ENCODE results near the gene KRT34.
"Not testable (repeated sequence)": the region's sequence is repeated elsewhere in the genome, so short reads cannot be mapped to it uniquely, and the experiment has no call there.

The KRT34 gene

GRCh38 chr17:41403404-41404023 lies 21.4 kb upstream of the KRT34 start:
- no peaks in the 10 kb centered on the region for H3K4me1 ChIP-seq (ENCODE audit: control insufficient read depth in 1 of 2, insufficient read depth in 2 of 2, low read length in 2 of 2)
- H3K9me3 ChIP-seq (ENCODE audit: control insufficient read depth in 1 of 2, low read length in 2 of 2): no peaks in the 10 kb centered on the region
- H3K36me3 ChIP-seq (ENCODE audit: control insufficient read depth in 1 of 2, insufficient read depth in 2 of 2, low read length in 2 of 2): no peaks in the 10 kb centered on the region
- no peaks in the 10 kb centered on the region for H3K27me3 ChIP-seq (ENCODE audit: low read depth, low read length)
- H3K27ac ChIP-seq (ENCODE audit: low read length): no peak overlapping the region
- H3K4me3 ChIP-seq (ENCODE audit: low read depth in 1 of 2, low read length in 2 of 2): no peak overlapping the region

DNA sequence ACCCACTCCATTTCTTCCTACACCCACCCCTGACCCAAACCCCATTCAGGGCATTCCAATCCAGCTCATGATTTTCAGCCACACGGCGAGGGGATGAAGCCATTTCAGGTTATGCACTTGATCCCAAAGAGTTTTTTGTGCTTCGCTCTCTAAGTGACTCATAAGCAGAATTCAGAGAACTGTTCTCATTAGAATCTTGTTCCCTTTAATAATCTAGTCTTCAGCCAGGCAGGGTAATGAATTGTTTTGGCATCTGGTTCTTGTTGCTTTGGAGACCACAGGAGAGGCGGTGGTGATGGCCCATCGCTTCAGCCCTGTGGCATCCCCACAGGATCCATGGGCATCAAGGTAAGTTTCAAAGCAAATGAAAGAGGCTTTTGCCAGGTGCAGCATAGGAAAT lies 20.1 kb upstream of the KRT34 start:
- H3K4me3 ChIP-seq (ENCODE audit: low read depth in 1 of 2, low read length in 2 of 2): no peak overlapping the region
- no peaks in the 10 kb centered on the region for H3K4me1 ChIP-seq (ENCODE audit: control insufficient read depth in 1 of 2, insufficient read depth in 2 of 2, low read length in 2 of 2)
- H3K27me3 ChIP-seq (ENCODE audit: low read depth, low read length): no peaks in the 10 kb centered on the region
- no peaks in the 10 kb centered on the region for H3K9me3 ChIP-seq (ENCODE audit: control insufficient read depth in 1 of 2, low read length in 2 of 2)
- no peaks in the 10 kb centered on the region for H3K36me3 ChIP-seq (ENCODE audit: control insufficient read depth in 1 of 2, insufficient read depth in 2 of 2, low read length in 2 of 2)
- H3K27ac ChIP-seq (ENCODE audit: low read length): no peak overlapping the region

- Histone ChIP-seq H3K9me3 (ENCODE audit: control insufficient read depth in 1 of 2, low read length in 2 of 2) (no peaks in the 10 kb centered on the region), H3K36me3 (ENCODE audit: control insufficient read depth in 1 of 2, insufficient read depth in 2 of 2, low read length in 2 of 2) (no peaks in the 10 kb centered on the region), H3K27ac (ENCODE audit: low read length) (no peak within 1 kb of the TSS), H3K4me3 (ENCODE audit: low read depth in 1 of 2, low read length in 2 of 2) (no peak within 1 kb of the TSS), H3K27me3 (ENCODE audit: low read depth, low read length) (no peaks in the 10 kb centered on the region), H3K4me1 (ENCODE audit: control insufficient read depth in 1 of 2, insufficient read depth in 2 of 2, low read length in 2 of 2) (no peaks in the 10 kb centered on the region)
Measured at GRCh38 chr17:41396996-41397660, 15.0 kb upstream of the KRT34 start, which contains the start of gene KRT31. KRT31 (minus strand) TSS chr17:41397608; CDS start chr17:41397539, 69 bp downstream.

GRCh38 chr17:41396340-41396739 lies 14.2 kb upstream of the KRT34 start:
- no peaks in the 10 kb centered on the region for H3K27me3 ChIP-seq (ENCODE audit: low read depth, low read length)
- H3K9me3 ChIP-seq (ENCODE audit: control insufficient read depth in 1 of 2, low read length in 2 of 2): no peaks in the 10 kb centered on the region
- H3K4me1 ChIP-seq (ENCODE audit: control insufficient read depth in 1 of 2, insufficient read depth in 2 of 2, low read length in 2 of 2): no peaks in the 10 kb centered on the region
- no peak overlapping the region for H3K4me3 ChIP-seq (ENCODE audit: low read depth in 1 of 2, low read length in 2 of 2)
- H3K36me3 ChIP-seq (ENCODE audit: control insufficient read depth in 1 of 2, insufficient read depth in 2 of 2, low read length in 2 of 2): no peaks in the 10 kb centered on the region
- no peak overlapping the region for H3K27ac ChIP-seq (ENCODE audit: low read length)

- no peak overlapping the region for H3K4me3 ChIP-seq (ENCODE audit: low read depth in 1 of 2, low read length in 2 of 2)
- H3K36me3 ChIP-seq (ENCODE audit: control insufficient read depth in 1 of 2, insufficient read depth in 2 of 2, low read length in 2 of 2): no peaks in the 10 kb centered on the region
- no peaks in the 10 kb centered on the region for H3K27me3 ChIP-seq (ENCODE audit: low read depth, low read length)
- no peaks in the 10 kb centered on the region for H3K4me1 ChIP-seq (ENCODE audit: control insufficient read depth in 1 of 2, insufficient read depth in 2 of 2, low read length in 2 of 2)
- H3K27ac ChIP-seq (ENCODE audit: low read length): no peak overlapping the region
- H3K9me3 ChIP-seq (ENCODE audit: control insufficient read depth in 1 of 2, low read length in 2 of 2): no peaks in the 10 kb centered on the region
Measured at GRCh38 chr17:41395611-41396010, 13.5 kb upstream of the KRT34 start.

DNA sequence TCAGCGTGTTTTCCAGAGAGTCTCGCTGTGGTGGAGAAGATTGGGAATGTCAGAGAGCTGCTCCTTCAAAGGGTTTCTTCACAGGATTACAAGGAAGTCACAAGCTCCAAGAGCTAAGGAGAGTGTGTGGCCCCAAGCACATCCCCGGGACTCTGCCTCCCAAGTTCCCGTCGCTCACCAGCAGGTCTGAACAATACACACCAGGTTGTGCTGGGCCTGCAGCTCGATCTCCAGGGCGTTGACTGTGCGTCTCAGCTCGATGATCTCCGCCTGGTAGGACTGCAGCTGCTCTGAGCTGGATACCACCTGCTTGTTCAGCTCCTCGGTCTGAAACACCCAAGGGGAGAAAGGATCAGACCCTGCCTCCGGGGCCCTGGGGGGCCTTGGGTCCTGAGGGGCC lies 12.9 kb upstream of the KRT34 start:
- H3K27ac ChIP-seq (ENCODE audit: low read length); H3K4me3 ChIP-seq (ENCODE audit: low read depth in 1 of 2, low read length in 2 of 2); H3K36me3 ChIP-seq (ENCODE audit: control insufficient read depth in 1 of 2, insufficient read depth in 2 of 2, low read length in 2 of 2); H3K27me3 ChIP-seq (ENCODE audit: low read depth, low read length); H3K9me3 ChIP-seq (ENCODE audit: control insufficient read depth in 1 of 2, low read length in 2 of 2); H3K4me1 ChIP-seq (ENCODE audit: control insufficient read depth in 1 of 2, insufficient read depth in 2 of 2, low read length in 2 of 2): not testable (repeated sequence)

DNA sequence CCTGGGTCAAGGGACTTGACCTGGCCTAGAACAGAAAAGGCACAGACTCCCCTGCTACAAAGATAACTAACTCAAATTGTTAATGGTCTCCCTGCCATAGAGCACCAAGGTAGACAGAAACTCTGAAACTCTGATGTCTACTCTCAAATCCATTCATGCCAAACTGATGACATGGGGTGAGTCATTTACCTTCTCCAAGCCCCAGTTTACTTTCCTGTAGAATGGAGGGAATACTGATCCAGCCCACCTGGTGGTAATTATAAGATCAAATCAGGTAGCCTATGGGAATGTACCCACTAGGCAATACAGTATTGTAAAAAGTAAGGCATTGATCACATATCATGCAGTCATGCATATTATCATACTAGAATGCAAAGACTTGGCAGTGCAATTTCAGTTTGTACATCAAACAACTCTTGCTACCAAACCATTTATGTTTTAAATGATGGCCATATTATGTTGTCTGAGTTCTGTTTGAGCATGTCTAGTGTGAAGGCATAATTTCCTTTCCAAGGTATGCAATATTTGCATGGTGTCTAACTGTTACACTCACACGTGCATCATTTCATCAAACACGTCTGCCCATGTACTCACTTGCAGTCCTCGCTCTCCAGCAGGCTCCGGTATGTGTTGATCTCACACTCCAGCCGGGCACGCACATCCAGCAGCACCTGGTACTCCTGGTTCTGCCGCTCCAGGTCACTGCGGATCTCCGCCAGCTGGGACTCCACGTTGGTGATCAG lies 12.3 kb upstream of the KRT34 start:
- no peaks in the 10 kb centered on the region for H3K36me3 ChIP-seq (ENCODE audit: control insufficient read depth in 1 of 2, insufficient read depth in 2 of 2, low read length in 2 of 2)
- no peaks in the 10 kb centered on the region for H3K9me3 ChIP-seq (ENCODE audit: control insufficient read depth in 1 of 2, low read length in 2 of 2)
- no peaks in the 10 kb centered on the region for H3K27me3 ChIP-seq (ENCODE audit: low read depth, low read length)
- H3K4me3 ChIP-seq (ENCODE audit: low read depth in 1 of 2, low read length in 2 of 2): no peak overlapping the region
- no peaks in the 10 kb centered on the region for H3K4me1 ChIP-seq (ENCODE audit: control insufficient read depth in 1 of 2, insufficient read depth in 2 of 2, low read length in 2 of 2)
- H3K27ac ChIP-seq (ENCODE audit: low read length): no peak overlapping the region

DNA sequence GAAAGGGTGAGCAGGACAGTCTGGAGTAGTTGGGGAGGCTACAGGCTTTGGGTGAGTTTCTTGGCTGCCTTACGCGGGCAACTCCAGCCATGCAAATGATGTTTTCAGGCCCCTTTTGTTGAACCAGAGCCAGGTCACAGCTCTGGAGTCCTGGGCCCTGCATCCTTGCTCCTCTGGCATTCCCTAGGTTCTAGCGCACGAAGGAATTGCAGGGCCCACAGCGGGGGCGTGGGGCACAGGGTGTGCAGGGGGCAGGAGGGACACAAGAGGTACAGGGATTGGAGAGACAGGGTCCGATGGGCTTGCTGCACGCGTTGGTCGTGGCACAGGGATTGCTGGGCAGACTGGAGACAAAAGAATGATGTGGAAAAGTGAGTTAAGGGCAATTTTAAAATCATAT lies 11.7 kb upstream of the KRT34 start:
- Histone ChIP-seq H3K36me3 (ENCODE audit: control insufficient read depth in 1 of 2, insufficient read depth in 2 of 2, low read length in 2 of 2) (no peaks in the 10 kb centered on the region), H3K4me3 (ENCODE audit: low read depth in 1 of 2, low read length in 2 of 2) (no peak overlapping the region), H3K9me3 (ENCODE audit: control insufficient read depth in 1 of 2, low read length in 2 of 2) (no peaks in the 10 kb centered on the region), H3K27ac (ENCODE audit: low read length) (no peak overlapping the region), H3K4me1 (ENCODE audit: control insufficient read depth in 1 of 2, insufficient read depth in 2 of 2, low read length in 2 of 2) (no peaks in the 10 kb centered on the region), H3K27me3 (ENCODE audit: low read depth, low read length) (no peaks in the 10 kb centered on the region)

- no peak overlapping the region for H3K27ac ChIP-seq (ENCODE audit: low read length)
- H3K4me3 ChIP-seq (ENCODE audit: low read depth in 1 of 2, low read length in 2 of 2): no peak overlapping the region
Measured at GRCh38 chr17:41393294-41393693, 11.2 kb upstream of the KRT34 start.

DNA sequence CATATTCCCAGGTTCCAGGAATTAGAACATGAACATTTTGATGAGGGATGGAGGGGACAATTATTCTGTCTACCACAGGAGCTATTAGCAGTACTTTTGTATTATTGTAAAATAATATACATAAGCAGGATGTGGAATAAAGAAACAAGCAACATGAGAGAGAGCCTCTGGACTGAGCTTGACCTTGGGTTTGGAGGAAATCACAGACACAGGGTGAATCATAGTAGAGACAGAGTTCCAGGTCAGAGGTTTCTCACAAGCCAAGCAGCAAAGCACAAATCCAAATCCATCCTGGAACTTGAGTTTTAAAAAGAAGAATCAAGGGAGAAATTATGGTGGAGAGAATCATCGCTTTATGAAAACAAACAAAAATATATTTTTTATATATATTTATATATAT lies 10.2 kb upstream of the KRT34 start:
- Histone ChIP-seq H3K27ac (ENCODE audit: low read length) (no peak overlapping the region), H3K36me3 (ENCODE audit: control insufficient read depth in 1 of 2, insufficient read depth in 2 of 2, low read length in 2 of 2) (no peaks in the 10 kb centered on the region), H3K27me3 (ENCODE audit: low read depth, low read length) (no peaks in the 10 kb centered on the region), H3K4me1 (ENCODE audit: control insufficient read depth in 1 of 2, insufficient read depth in 2 of 2, low read length in 2 of 2) (no peaks in the 10 kb centered on the region), H3K4me3 (ENCODE audit: low read depth in 1 of 2, low read length in 2 of 2) (no peak overlapping the region), H3K9me3 (ENCODE audit: control insufficient read depth in 1 of 2, low read length in 2 of 2) (peaks cover 0 to 7% of the 10 kb centered on the region in 2 donors)

More at GRCh38 chr17:41393294-41393693, 11.2 kb upstream of the KRT34 start:
- Histone ChIP-seq H3K4me1 (ENCODE audit: control insufficient read depth in 1 of 2, insufficient read depth in 2 of 2, low read length in 2 of 2) (no peaks in the 10 kb centered on the region), H3K9me3 (ENCODE audit: control insufficient read depth in 1 of 2, low read length in 2 of 2) (no peaks in the 10 kb centered on the region), H3K36me3 (ENCODE audit: control insufficient read depth in 1 of 2, insufficient read depth in 2 of 2, low read length in 2 of 2) (no peaks in the 10 kb centered on the region), H3K27me3 (ENCODE audit: low read depth, low read length) (no peaks in the 10 kb centered on the region)

- H3K36me3 ChIP-seq (ENCODE audit: control insufficient read depth in 1 of 2, insufficient read depth in 2 of 2, low read length in 2 of 2): no peaks in the 10 kb centered on the region
- H3K27ac ChIP-seq (ENCODE audit: low read length): no peak overlapping the region
- no peak overlapping the region for H3K4me3 ChIP-seq (ENCODE audit: low read depth in 1 of 2, low read length in 2 of 2)
- no peaks in the 10 kb centered on the region for H3K4me1 ChIP-seq (ENCODE audit: control insufficient read depth in 1 of 2, insufficient read depth in 2 of 2, low read length in 2 of 2)
- H3K27me3 ChIP-seq (ENCODE audit: low read depth, low read length): no peaks in the 10 kb centered on the region
- peaks cover 0 to 14% of the 10 kb centered on the region in 2 donors for H3K9me3 ChIP-seq (ENCODE audit: control insufficient read depth in 1 of 2, low read length in 2 of 2)
Measured at GRCh38 chr17:41391535-41391934, 9.4 kb upstream of the KRT34 start.
